Activated naive CD4-positive, alpha-beta T cell (primary cell): ENCODE data around the gene PCDHB3.
"Not testable (repeated sequence)": the region's sequence is repeated elsewhere in the genome, so short reads cannot be mapped to it uniquely, and the experiment has no call there.

Experiments used
- DNase-seq, 4 experiments: peaks; one replicate each; lab custom pipeline; 2025; lab: John Stamatoyannopoulos, UW

PCDHB3 gene

DNA sequence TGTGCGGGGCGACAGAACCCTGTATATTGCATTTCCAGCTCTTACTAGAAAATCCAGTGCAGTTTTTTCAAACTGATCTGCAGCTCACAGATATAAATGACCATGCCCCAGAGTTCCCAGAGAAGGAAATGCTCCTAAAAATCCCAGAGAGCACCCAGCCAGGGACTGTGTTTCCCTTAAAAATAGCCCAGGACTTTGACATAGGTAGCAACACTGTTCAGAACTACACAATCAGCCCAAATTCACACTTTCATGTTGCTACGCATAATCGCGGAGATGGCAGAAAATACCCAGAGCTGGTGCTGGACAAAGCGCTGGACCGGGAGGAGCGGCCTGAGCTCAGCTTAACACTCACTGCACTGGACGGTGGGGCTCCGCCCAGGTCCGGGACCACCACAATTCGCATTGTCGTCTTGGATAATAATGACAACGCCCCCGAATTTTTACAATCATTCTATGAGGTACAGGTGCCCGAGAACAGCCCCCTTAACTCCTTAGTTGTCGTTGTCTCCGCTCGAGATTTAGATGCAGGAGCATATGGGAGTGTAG lies 35.5 kb downstream of the PCDHB3 start:
- DNase-seq, result no peak

DNA sequence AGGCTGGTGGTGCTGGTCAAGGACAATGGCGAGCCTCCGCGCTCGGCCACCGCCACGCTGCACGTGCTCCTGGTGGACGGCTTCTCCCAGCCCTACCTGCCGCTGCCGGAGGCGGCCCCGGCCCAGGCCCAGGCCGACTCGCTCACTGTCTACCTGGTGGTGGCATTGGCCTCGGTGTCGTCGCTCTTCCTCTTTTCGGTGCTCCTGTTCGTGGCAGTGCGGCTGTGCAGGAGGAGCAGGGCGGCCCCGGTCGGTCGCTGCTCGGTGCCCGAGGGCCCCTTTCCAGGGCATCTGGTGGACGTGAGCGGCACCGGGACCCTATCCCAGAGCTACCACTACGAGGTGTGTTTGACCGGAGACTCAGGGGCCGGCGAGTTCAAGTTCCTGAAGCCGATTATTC lies 37.1 kb downstream of the PCDHB3 start:
- DNase-seq, result not testable (repeated sequence)

DNA sequence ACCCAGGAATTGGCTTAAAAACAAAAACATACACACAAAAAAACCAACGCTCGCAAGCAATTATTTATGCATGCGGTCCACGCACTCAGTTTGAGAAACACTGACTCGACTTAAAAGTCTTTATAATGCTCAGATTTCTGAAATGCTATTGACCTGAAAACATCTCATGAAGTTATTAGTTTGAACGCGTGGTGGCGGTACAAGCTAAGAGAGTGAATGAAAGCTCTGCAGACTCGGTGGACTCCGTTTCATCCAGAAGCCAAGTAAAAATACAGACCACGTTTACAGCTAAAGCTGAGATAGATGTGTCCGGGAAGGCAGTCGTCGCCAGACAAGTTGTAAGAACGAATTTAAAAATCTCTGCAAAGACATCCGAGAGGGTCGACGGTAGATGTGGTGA lies 49.5 kb downstream of the PCDHB3 start, which contains the start of gene PCDHB6:
PCDHB6 (plus strand) TSS at position 246 of the 400 bp plus-strand sequence. CDS start 201 bp downstream, outside the sequence.
- DNase-seq, result no peak

DNA sequence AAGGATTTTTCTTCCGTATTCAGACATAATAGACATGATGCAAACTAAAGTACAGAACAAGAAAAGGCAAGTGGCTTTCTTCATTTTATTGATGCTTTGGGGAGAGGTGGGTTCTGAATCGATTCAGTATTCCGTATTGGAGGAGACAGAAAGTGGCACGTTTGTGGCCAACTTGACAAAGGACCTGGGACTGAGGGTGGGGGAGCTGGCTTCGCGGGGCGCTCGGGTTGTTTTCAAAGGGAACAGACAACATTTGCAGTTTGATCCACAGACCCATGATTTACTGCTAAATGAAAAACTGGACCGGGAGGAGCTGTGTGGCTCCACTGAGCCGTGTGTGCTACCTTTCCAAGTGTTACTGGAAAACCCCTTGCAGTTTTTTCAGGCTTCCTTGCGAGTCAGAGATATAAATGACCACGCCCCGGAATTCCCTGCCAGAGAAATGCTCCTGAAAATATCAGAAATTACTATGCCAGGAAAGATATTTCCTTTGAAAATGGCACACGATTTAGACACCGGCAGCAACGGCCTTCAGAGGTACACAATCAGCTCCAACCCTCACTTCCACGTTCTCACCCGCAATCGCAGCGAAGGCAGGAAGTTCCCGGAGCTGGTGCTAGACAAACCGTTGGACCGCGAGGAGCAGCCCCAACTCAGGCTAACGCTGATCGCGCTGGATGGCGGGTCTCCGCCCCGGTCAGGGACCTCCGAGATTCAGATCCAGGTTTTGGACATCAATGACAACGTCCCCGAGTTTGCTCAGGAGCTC lies 50.1 kb downstream of the PCDHB3 start:
- DNase-seq, result no peak

DNA sequence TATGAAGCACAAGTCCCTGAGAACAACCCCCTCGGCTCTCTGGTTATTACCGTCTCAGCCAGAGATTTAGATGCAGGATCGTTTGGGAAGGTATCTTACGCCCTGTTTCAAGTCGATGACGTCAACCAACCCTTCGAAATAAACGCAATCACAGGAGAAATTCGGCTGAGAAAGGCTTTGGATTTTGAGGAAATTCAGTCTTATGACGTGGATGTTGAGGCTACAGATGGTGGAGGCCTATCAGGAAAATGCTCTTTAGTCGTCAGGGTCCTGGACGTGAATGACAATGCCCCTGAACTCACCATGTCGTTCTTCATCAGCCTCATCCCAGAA lies 50.7 kb downstream of the PCDHB3 start:
- DNase-seq, result no peak

DNA sequence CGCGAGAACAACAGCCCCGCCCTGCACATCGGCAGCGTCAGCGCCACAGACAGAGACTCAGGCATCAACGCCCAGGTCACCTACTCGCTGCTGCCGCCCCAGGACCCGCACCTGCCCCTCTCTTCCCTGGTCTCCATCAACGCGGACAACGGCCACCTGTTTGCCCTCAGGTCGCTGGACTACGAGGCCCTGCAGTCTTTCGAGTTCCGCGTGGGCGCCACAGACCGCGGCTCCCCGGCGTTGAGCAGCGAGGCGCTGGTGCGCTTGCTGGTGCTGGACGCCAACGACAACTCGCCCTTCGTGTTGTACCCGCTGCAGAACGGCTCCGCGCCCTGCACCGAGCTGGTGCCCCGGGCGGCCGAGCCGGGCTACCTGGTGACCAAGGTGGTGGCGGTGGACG lies 51.4 kb downstream of the PCDHB3 start:
- not testable (repeated sequence) for DNase-seq

DNA sequence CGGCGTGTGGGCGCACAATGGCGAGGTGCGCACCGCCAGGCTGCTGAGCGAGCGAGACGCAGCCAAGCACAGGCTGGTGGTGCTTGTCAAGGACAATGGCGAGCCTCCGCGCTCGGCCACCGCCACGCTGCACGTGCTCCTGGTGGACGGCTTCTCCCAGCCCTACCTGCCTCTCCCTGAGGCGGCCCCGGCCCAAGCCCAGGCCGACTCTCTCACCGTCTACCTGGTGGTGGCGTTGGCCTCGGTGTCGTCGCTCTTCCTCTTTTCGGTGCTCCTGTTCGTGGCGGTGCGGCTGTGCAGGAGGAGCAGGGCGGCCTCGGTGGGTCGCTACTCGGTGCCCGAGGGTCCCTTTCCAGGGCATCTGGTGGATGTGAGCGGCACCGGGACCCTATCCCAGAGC lies 51.8 kb downstream of the PCDHB3 start:
- DNase-seq, result not testable (repeated sequence)
